NCI-H446 (cell line): Measurements from ENCODE around the gene XCL1.
"Not testable (repeated sequence)": the region's sequence is repeated elsewhere in the genome, so short reads cannot be mapped to it uniquely, and the experiment has no call there.

Experiments used
- DNase-seq, 2 experiments: peaks; one replicate each; lab custom pipeline; 2025; lab: John Stamatoyannopoulos, UW

Gene XCL1, protein sequence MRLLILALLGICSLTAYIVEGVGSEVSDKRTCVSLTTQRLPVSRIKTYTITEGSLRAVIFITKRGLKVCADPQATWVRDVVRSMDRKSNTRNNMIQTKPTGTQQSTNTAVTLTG

DNA sequence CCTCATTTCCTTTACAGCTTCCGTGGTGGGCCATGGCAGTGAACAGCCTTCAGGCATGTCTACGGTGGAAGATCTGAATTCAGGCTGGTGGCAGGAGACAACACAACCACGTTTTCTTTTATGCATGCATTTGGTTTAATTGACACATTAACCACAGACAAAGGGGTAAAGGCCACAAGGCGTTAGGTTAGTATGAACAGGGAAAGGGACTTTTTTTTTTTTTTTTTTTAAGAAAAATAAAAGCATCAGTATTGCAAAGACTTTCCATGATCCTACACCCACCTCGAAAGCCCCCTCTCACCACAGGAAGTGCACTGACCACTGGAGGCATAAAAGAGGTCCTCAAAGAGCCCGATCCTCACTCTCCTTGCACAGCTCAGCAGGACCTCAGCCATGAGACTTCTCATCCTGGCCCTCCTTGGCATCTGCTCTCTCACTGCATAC, at the start of gene XCL1:
Gene XCL1 (plus strand): TSS at position 361 of the 444 bp plus-strand sequence. CDS start 33 bp downstream, at position 394.
- not testable (repeated sequence) for DNase-seq

DNA sequence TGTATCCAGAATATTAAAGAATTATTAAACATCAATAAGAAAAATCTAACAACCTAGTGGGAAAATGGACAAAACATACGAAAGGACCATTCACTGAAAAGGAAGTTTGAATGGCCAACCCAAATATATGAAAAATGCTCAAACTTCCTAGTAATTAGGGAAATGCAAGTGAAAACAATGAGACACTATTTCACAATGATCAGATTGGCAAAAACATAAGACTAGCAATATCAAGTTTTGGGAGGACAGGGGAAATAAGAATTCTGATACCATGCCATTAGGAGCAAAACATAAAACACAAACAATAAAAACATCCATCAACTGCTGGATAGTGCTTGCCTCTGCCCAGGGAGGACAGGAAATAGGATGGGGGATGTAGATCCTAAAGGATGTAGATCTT, 46.9 kb upstream of the XCL1 start:
- DNase-seq = no peak

DNA sequence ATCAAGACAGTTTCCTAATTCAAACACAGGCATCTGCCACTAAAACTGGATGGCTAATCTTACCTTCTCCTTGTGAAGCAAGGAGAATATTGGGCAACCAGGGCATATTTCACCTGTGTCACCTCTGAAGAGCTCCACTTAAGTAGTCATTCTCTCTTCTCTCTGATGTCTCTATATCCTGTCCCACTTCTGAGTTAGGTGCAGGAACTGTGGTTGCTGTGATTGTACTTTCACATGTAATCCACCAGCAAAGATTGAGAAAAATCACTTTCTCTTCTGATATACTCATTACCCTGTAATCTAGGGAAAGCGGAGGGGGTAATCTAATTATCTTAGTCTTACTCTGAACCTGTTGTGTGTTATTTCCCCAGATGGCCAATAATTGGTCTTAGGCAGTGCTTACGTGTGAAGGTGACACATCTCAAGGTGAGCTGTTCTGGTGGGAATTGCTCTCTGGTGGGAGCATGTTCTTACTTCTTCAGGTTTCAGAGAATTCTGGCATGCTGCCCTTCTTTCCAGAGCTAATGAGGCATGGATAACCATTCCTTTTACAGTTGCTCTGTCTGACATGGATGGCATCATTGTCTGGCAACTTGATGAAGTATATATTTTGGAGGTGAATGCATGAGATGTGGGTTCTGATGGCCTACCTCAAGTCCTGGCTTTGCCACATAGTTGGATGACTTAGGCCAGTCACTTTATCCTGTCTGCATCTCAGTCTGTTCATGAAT, 44.6 kb upstream of the XCL1 start:
- peak; percentile 8 to 47 for DNase-seq

DNA sequence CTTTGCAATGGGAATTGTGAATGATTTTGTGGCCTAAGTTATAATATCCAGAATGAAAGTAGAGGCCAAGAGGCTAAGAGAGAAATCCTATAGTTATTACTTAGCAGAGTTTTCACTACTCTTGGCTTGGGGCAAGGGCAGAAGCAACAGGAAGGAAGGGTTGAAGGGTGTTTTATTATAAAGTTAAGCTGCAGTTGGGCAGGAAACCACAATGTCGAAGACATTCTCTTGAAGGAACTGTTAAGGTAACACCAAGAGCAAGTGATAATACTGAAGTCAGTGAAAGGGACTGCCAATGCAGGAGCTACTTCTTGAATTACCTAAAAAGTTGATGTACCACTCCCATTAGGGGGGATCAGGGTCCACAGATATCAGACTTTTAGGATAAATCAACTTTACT, 40.9 kb upstream of the XCL1 start:
- DNase-seq = no peak

DNA sequence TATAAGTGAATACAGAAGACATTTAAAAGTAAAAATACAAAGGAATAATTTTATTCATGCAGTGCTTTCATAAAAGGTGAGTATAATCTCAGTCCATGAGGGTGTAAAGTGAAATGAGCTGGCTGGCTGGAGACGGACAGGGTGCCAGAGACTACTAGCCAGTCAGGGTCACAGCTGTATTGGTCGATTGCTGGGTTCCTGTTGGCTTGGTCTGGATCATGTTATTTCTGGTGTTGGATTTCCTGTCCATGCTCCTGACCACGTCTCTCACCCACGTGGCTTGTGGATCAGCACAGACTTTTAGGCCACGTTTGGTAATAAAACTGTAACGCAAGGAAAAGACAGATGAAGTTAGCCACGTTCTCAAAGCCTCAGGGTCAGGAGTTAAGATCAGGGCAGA, 35.6 kb upstream of the XCL1 start:
- DNase-seq = not testable (repeated sequence)

DNA sequence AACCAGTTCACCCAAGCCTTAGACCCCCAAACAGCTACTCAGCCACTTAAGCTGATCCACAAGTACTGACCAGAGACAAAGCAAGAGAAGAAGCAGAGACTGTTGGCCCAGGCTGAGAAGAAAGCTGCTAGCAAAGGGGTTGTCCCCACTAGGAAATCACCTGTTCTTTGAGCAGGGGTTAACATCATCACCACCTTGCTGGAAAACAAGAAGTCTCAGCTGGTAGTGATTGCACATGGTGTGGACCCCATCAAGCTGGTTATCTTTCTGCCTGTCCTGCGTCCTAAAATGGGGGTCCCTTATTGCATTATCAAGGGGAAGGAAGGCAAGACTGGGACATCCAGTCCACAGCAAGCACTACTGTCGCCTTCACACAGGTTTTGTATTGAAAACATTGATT, 33.4 kb upstream of the XCL1 start:
- DNase-seq = not testable (repeated sequence)

DNA sequence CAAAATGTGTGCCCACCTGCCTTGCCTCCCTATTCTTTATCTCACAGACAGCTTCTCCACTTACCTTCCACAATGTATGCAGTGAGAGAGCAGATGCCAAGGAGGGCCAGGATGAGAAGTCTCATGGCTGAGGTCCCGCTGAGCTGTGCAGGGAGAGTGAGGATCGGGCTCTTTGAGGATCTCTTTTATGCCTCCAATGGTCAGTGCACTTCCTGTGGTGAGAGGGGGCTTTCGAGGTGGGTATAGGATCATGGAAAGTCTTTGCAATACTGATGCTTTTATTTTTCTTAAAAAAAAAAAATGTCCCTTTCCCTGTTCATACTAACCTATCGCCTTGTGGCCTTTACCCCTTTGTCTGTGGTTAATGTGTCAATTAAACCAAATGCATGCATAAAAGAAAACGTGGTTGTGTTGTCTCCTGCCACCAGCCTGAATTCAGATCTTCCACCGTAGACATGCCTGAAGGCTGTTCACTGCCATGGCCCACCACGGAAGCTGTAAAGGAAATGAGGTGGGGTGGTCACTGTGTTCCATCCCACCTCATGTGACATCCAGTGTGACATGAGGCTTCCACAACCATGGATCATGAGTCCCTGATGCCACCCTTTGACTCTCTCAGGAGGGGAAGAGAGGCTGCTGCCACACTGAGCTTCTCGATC, 32.4 kb upstream of the XCL1 start, which contains the start of gene XCL2:
Gene XCL2 (minus strand): TSS at position 158 of the 659 bp plus-strand sequence. CDS start 33 bp downstream, at position 125.
- DNase-seq = not testable (repeated sequence)

DNA sequence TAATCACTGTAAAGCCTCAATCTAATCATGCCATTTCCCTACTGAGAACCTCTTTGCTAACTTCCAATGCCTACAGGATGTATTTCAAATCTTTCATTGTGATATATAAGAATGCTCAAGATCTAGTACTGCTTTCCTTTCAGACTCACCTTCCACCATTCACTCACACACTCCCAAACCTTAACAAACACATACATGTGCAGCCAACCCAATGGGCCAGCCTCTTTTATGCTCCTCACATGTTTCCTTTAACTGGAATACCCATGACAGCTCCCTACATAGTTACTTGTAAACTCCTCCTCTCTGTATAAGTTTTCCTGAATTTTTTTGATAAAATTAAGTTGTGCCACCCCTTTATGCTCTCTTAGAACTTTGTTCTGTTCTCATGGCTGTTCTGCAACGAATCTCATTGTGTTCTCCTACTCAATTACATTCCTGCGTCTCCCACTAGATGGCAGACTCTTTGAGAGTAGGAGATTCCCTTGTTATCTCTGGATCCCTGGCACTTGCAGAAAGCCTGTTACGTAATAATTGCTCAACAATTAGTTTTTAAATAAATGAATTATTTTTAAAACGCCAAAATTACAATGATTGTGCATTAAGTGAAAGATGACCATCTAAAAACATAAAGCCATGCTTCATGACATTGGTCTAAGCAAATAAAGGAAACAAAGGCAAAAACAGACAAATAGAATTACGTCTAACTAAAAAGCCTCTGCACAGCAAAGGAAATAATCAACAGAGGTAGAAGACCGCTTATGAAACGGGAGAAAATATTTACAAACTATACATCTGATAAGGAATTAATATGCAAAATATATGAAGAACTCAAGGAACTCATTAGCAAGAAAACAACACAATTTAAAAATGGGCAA, 30.5 kb upstream of the XCL1 start:
- peak; percentile 0 to 62 for DNase-seq

DNA sequence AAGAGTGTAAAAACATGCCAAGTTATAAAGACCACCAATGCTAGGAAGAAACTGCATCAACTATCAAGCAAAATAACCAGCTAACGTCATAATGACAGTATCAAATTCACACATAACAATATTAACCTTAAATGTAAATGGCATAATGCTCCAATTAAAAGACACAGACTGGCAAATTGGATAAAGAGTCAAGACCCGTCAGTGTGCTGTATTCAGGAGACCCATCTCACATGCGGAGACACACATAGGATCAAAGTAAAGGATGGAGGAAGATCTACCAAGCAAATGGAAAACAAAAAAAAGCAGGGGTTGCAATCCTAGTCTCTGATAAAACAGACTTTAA, 29.9 kb upstream of the XCL1 start:
- DNase-seq = not testable (repeated sequence)

DNA sequence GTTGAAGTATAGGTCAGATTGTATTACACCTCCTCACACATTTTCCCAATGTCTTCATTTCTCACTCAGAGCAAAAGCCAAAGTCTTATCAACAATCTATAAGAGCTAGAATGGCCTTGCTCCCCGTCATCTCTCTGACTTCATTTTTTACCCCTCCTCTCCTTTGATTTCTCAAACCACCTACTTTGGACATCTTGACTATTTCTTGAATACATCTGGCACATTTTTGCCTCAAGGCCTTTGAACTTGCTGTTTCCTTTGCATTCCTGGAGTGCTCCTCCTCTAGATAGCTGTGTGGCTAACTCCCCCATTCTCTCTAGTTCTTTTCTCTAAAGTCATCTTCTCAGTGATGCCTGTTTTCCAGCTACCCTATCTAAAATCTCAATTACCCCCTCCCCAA, 25.4 kb upstream of the XCL1 start:
- no peak for DNase-seq

DNA sequence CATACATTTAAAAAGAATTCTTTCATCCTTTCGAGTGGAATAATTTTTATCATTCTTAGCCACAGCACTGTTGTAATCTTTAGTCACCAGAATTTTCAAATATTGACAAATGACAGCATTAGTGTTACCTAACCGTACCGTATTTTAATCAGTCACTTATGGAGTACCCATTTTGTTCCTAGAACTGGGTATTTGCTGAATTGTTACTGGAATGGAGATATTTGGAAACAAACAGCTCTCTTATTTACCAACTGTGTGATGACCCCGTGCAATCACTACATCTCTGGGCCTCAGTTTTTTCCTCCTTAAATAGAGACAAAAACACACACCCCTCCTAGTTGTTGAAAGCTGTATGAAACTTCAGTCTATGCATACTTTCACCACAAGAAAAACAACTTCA, 24.7 kb upstream of the XCL1 start:
- no peak for DNase-seq

DNA sequence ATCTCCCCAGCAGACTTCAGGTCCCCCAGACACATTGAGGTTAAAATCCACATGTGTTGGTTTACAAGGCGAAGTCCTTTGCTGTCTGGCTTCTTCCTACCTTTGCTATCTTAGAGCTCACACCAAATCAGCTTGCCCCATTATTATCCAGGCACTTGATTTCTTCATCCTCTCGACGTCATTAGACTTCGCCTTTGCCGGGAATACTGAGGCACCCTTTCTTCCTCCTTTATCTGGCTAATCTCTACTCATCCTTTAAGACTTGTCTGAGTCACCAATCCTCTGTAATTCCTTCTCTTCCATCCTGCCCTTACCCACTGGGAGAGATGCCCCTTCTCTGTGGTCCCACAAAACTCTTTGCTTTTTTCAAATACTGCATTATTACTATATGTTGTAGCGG, 23.4 kb upstream of the XCL1 start:
- DNase-seq = no peak

DNA sequence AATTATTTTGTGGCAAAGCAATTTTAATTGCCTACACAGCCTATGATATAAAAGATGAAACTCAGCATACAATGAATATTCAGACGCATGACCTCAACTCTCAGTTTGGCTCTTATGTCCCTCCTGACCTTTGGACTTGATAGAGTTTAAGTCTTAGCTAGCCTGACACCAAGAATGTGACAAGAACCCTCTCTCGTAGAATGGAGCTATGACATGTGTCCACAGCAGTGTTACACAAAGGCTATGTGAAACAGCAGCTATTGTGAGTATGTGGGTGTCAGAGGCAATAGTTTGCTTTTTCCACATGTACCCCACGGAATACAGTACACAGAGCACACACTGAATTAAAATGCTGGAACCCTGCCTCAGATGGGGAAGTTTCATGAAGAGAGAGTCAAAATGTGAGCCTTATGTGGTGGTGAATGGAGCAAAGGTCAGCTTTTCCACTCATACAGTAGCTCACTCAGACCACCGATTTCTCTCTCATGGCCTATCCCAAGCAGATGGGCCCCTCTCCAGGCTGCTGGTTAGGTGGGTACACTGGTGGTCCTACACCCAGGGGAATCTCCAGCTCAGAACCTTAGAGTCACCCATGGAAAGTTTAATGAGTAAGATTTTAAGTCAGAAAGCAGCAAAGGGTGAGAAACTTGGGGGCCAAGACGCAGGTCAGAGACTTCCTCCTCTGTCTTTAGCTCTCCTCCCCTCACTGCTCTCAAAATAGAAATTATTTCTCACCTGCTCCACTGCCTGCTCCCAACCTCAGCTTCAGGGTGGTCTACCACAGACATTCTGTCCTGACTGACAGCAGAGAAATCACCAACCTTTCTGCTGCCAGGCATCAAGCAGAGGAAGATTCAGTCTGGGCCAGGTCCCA, 22.5 kb upstream of the XCL1 start:
- DNase-seq = no peak

DNA sequence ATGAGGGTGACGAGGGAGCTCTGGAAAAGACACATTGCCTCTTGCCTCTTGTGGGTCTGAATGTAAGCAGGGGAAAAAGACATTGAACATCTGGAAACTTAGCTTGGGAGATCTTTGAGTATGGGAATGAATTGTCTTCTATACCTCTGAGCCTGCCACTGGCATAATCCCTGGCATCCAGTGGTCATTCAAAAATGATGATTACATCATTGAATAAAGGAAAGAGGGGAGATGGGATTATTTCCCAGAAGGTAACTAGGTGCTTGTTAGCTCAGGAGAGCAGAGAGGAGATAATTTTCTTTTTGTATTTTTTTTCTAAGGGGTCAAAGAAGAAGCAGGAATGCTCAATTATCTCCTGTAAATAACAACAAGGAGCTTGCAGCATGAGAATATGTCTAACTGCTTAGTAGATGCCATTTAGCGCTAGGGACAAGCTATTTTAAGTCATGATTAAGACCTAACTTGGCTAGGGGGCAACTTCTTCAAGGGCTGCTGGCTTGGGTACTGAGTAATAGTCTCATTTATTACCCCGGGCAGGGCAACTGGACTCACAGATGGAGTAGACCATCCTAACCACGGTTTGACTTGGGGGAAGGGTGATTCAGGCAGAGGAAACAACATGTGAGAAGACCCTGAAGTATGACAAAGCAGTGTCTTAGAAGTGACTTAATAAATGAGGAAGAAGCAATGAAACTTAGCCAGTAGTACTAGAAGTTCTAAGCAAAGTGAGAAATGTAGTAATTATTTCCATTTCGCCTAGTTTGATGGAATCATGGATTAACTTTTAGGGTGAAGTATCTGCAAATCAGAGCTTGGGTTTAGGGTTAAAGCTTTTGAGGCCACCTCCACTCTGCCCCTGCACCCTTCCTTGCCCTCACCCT, 21.6 kb upstream of the XCL1 start:
- no peak for DNase-seq

DNA sequence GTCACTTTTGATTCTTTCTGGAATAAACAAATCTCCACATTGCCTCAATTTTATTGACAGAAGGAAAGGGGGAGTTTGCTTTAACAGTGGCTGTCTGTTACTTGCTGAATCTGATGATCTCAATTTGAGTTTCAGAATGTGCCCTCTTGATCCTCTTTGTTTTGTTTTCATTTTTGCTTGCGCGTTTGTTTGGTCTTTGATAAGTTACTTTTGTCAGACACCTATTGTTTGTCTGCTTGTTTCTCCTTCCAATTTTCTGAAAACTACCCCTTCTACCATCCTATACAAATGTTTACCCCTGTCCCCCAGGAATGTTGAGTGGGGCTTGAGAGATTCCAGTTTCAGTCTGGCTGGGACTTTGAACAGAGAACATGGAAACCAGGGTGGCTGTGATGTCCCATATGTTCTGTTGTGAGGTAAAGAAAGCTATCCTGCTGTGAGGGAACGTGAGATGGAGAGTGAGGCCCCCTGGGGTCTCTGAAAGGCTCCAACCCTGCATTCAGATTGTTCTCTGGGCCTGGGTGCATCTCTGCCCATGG, 20.8 kb upstream of the XCL1 start:
- no peak for DNase-seq

DNA sequence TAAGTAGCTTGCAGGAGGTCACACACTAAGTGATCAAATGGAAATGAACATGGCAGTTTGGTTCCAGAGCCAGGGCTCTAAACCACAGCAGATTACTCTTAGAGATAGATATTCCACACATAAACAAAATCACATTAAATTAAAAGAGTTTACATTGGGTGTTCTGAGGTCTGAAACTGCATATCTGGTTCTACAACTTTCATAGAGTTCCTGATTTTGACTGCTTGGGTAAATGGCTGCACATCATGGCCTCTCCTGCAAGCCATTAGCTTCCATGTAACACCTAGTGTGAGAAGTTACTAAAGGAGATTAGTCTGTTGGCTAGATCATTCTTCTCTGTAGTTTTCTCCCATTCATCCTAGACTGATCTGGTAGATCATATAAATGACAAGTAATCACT, 19.8 kb upstream of the XCL1 start:
- no peak for DNase-seq

DNA sequence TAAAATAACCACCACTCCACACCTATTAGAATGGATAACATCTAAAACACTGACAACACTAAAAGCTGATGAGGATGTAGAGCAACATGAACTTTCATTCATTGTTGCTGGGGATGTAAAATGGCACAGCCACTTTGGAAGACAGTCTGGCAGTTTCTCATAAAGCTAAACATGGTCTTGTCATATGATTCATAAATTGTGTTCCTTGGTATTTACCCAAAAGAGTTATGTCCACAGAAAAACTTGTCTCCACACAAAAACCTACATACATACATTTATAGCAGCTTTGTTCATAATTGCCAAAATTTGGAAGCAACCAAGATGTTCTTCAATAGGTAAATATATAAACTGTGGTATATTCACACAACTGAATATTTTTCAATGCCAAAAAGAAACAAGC, 16.0 kb upstream of the XCL1 start:
- no peak for DNase-seq

DNA sequence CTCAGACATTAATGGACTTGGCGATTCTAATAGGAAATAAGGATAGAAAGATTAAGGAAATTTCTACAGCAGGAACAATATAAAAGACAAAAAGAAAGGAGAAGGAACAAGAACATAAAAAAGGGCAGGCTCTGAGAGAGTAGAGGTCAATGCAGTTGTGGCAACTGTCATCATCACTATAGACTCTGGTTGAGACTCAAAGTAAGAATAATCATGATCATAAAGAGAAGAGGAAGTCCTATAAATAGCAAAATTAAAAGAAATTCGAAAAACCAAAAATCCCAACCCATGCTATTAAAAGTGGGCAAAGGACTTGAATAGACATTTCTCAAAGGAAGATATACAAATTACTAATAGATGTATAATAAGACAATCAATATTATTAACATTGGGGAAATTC, 14.4 kb upstream of the XCL1 start:
- no peak for DNase-seq

DNA sequence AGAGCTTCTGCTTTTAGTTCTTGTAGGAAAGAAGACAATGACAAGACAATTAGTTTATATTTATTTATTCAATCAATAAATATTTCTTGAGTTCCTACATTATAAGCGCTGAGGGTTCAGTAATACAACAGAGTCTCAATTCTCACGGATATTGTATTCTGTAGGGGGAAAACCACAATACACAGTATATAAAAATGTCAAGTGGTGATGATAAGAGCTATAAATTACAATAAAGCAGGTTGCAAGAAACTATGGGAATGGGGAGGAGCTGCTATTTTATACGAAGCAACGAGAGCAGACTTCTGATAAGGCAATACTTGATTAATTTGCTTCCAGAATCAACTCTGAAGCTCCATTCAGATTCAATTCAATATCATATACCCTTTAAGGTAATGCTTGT, 10.6 kb upstream of the XCL1 start:
- no peak for DNase-seq

DNA sequence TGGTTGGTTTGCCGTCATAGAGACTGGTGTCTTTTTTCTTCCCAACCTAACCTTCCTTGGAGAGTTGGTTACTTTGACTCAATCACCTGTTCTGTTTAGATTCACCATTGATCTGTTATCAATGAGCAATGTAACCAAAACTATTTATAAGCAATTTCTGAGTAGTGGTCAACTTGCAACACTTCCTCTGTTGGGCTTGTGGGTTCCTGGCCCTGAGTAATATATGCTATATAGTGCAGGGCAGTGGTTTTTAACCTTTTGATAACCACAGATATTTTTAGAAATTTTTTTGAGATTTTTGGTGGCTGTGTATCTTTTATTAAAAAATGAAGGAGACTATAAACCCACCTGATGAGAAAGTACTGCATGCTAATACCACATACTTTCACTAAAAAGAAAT, 9.4 kb upstream of the XCL1 start:
- no peak for DNase-seq
